Choroid plexus epithelial cell (primary cell): Measurements from ENCODE around the gene IGSF8.
A peak's percentile ranks its signal among the peaks of the same experiment; 100 is the strongest.

ENCODE experiments used
- DNase-seq: peaks from one replicate; pipeline ENCODE4 v3.0.0-alpha.2; 2010; ENCODE audit warnings: low read depth
- H3K4me3 ChIP-seq: 2 replicates; pipeline ENCODE4 v1.5.1; 2011; ENCODE audit warnings: low read depth, mild to moderate bottlenecking, control low read depth, low read length, moderate library complexity
- TF ChIP-seq, protein P1 (sequence below): conservative IDR thresholded peaks from 2 replicates; pipeline ENCODE4 v1.5.1; 2011; ENCODE audit warnings: low read depth, mild to moderate bottlenecking, control low read depth, inconsistent platforms, low read length, moderate library complexity

The IGSF8 gene

DNA sequence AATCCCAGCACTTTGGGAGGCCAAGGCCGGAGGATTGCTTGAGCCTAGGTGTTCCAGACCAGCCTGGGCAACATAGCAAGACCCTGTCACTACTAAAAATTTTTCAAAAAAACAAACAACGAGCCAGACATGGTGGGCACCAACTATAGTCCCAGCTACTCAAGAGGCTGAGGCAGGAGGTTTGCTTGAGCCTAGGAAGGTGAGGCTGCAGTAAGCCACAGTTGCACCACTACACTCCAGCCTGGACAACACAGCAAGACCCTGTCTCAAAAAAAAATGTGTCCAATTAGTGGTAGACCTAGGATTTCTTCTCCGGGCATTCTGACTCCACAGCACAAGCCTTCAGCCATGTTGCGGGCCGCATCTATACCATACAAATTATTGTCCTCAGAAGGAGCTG is 6.7 kb upstream of the IGSF8 start:
- TF ChIP-seq, protein P1, sequence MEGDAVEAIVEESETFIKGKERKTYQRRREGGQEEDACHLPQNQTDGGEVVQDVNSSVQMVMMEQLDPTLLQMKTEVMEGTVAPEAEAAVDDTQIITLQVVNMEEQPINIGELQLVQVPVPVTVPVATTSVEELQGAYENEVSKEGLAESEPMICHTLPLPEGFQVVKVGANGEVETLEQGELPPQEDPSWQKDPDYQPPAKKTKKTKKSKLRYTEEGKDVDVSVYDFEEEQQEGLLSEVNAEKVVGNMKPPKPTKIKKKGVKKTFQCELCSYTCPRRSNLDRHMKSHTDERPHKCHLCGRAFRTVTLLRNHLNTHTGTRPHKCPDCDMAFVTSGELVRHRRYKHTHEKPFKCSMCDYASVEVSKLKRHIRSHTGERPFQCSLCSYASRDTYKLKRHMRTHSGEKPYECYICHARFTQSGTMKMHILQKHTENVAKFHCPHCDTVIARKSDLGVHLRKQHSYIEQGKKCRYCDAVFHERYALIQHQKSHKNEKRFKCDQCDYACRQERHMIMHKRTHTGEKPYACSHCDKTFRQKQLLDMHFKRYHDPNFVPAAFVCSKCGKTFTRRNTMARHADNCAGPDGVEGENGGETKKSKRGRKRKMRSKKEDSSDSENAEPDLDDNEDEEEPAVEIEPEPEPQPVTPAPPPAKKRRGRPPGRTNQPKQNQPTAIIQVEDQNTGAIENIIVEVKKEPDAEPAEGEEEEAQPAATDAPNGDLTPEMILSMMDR: no peak
- no peak overlapping the region for H3K4me3 ChIP-seq
- DNase-seq: no peak

DNA sequence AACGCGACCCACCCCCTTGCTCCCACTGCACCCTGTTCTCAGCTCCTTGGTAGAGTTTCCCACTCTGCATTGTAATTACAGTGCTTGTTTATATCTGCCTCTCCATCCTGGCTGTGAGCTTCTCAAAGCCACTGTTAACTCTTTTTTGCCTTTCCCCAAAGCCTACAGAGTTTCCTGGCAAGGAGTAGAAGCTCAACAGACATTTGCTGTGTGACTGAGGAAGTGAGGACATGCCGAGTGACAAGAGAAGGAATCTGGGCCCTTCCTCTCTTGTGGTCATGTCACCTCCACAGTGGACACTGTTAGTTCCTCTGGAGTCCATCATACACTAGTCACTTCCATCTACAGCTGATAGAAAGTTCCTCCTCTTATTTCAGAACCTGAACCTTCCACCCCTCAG is 6.1 kb upstream of the IGSF8 start:
- no peak for DNase-seq
- H3K4me3 ChIP-seq: no peak overlapping the region
- TF ChIP-seq, protein P1: no peak

- no peak overlapping the region for H3K4me3 ChIP-seq
- no peak for DNase-seq
- TF ChIP-seq, protein P1: no peak
These were observed 5.4 kb upstream of the IGSF8 start for GRCh38 chr1:160103658-160104408.

- TF ChIP-seq, protein P1: no peak
- no peak overlapping the region for H3K4me3 ChIP-seq
- DNase-seq: peak; percentile 59
These were observed 3.5 kb upstream of the IGSF8 start for GRCh38 chr1:160101717-160102522.

- peak; percentile 69 for DNase-seq
- TF ChIP-seq, protein P1: peak; percentile 91
- H3K4me3 ChIP-seq: no peak overlapping the region
These were observed 2.8 kb upstream of the IGSF8 start for GRCh38 chr1:160101037-160101716.

- H3K4me3 ChIP-seq: no peak overlapping the region
- DNase-seq: no peak
- TF ChIP-seq, protein P1: no peak
These were observed 1.4 kb upstream of the IGSF8 start for GRCh38 chr1:160099716-160100375.
